IMR-90 (cell line): Measurements from ENCODE around the gene STK32A. TPM values are rescaled to one million over a fixed set of nuclear protein-coding genes. Genes with fewer than 3 reads are reported as not detected.
A peak's percentile ranks its signal among the peaks of the same experiment; 100 is the strongest.

Experiments
- ATAC-seq: fragments of 200-7000 bp; cut with Tn5 transposase; 2 replicates; pipeline ENCODE4 v1.9.1; 2020; ENCODE audit warnings: low read depth, mild to moderate bottlenecking, moderate library complexity
- Bru-seq: library from RNA; stranded (reverse); fragments of 400-500 nt; gene quantifications from one replicate; lab custom pipeline; 2021; lab: Mats Ljungman, UMichigan
- BruChase-seq, 2 experiments: library from RNA; stranded (reverse); fragments of 400-500 nt; gene quantifications; one replicate each; lab custom pipeline; 2021; lab: Mats Ljungman, UMichigan
- BruUV-seq: library from RNA; stranded (reverse); fragments of 400-500 nt; replicated peaks from 2 replicates; lab custom pipeline; 2021; lab: Mats Ljungman, UMichigan
- CTCF ChIA-PET: fragments of 300-600 bp; formaldehyde crosslinking; extraction: SDS; loops from one replicate; lab custom pipeline; 2021; ENCODE audit warnings: antibody characterized with exemption; lab: Yijun Ruan, JAX
- POLR2A ChIA-PET: fragments of 300-600 bp; sonication (Branson Sonifier 250); formaldehyde crosslinking; loops from one replicate; lab custom pipeline; 2022; ENCODE audit warnings: antibody characterized with exemption; ENCODE audit not compliant: unreplicated experiment; lab: Charles Lee
- DNase-seq: peaks from one replicate; pipeline ENCODE4 v3.0.0; 2013
- H2AFZ ChIP-seq: replicated peaks from 2 replicates; pipeline ENCODE3; 2013; ENCODE audit warnings: low read length, mild to moderate bottlenecking; ENCODE audit not compliant: poor library complexity
- H2AK5ac ChIP-seq: 2 replicates; pipeline ENCODE4 v1.6.1; 2013; ENCODE audit warnings: low read depth, low read length, inconsistent platforms
- H2AK9ac ChIP-seq: replicated peaks from 2 replicates; pipeline ENCODE3; 2013; ENCODE audit warnings: mild to moderate bottlenecking, low read depth, low read length, moderate library complexity; ENCODE audit not compliant: poor library complexity
- H2BK120ac ChIP-seq: 2 replicates; pipeline ENCODE4 v1.6.1; 2013; ENCODE audit warnings: low read depth, low read length, inconsistent platforms
- H2BK15ac ChIP-seq: 3 replicates; pipeline ENCODE4 v1.6.1; 2013; ENCODE audit warnings: low read depth, low read length, inconsistent platforms
- H2BK20ac ChIP-seq: 2 replicates; pipeline ENCODE4 v1.6.1; 2013; ENCODE audit warnings: low read depth, mild to moderate bottlenecking, inconsistent platforms, low read length, moderate library complexity
- H2BK5ac ChIP-seq: 2 replicates; pipeline ENCODE4 v1.6.1; 2013; ENCODE audit warnings: mild to moderate bottlenecking, low read depth, low read length, inconsistent platforms; ENCODE audit not compliant: poor library complexity, severe bottlenecking
- H3K14ac ChIP-seq: replicated peaks from 2 replicates; pipeline ENCODE4 v1.6.1; 2013; ENCODE audit warnings: low read depth, low read length, inconsistent platforms
- H3K18ac ChIP-seq: 2 replicates; pipeline ENCODE4 v1.6.1; 2013; ENCODE audit warnings: low read depth, low read length, control low read depth
- H3K23ac ChIP-seq: 2 replicates; pipeline ENCODE4 v1.6.1; 2013; ENCODE audit warnings: low read depth, low read length, inconsistent platforms
- H3K27ac ChIP-seq: 2 replicates; pipeline ENCODE4 v1.5.1; 2013; ENCODE audit warnings: mild to moderate bottlenecking, control low read depth, low read length; ENCODE audit not compliant: insufficient read depth
- H3K27me3 ChIP-seq: 2 replicates; pipeline ENCODE4 v1.6.1; 2013; ENCODE audit warnings: low read length; ENCODE audit not compliant: control insufficient read depth, insufficient read depth
- H3K36me3 ChIP-seq: 2 replicates; pipeline ENCODE4 v1.6.1; 2013; ENCODE audit warnings: low read length, mixed read lengths; ENCODE audit not compliant: control insufficient read depth, insufficient read depth
- H3K4ac ChIP-seq: 2 replicates; pipeline ENCODE4 v1.6.1; 2013; ENCODE audit warnings: low read depth, low read length, inconsistent platforms
- H3K4me1 ChIP-seq: 2 replicates; pipeline ENCODE4 v1.6.1; 2013; ENCODE audit warnings: low read length, mixed read lengths; ENCODE audit not compliant: control insufficient read depth, insufficient read depth
- H3K4me2 ChIP-seq: 2 replicates; pipeline ENCODE4 v1.6.1; 2013; ENCODE audit warnings: low read depth, mild to moderate bottlenecking, control low read depth, low read length, moderate library complexity
- H3K4me3 ChIP-seq: 2 replicates; pipeline ENCODE4 v1.5.1; 2013; ENCODE audit warnings: low read depth, mild to moderate bottlenecking, control low read depth, low read length, moderate library complexity; ENCODE audit not compliant: insufficient read depth
- H3K56ac ChIP-seq: 2 replicates; pipeline ENCODE4 v1.6.1; 2013; ENCODE audit warnings: low read length, inconsistent platforms; ENCODE audit not compliant: insufficient read depth; ENCODE audit errors: extremely low read depth
- H3K79me1 ChIP-seq, 2 experiments: 2 replicates each; pipeline ENCODE4 v1.6.1; 2013; ENCODE audit warnings: low read length in 2 of 2, inconsistent platforms in 1 of 2, low read depth in 1 of 2
- H3K9ac ChIP-seq: 2 replicates; pipeline ENCODE4 v1.6.1; 2013; ENCODE audit warnings: low read depth, low read length, control low read depth
- H3K9me1 ChIP-seq: 2 replicates; pipeline ENCODE4 v1.6.1; 2013; ENCODE audit warnings: low read length, inconsistent platforms; ENCODE audit not compliant: insufficient read depth
- H3K9me3 ChIP-seq: 2 replicates; pipeline ENCODE4 v1.6.1; 2013; ENCODE audit warnings: low read length; ENCODE audit not compliant: control insufficient read depth, insufficient read depth
- H4K20me1 ChIP-seq: 2 replicates; pipeline ENCODE4 v1.6.1; 2013; ENCODE audit warnings: low read length, inconsistent platforms; ENCODE audit not compliant: insufficient read depth
- H4K5ac ChIP-seq: 2 replicates; pipeline ENCODE4 v1.6.1; 2013; ENCODE audit warnings: mild to moderate bottlenecking, low read depth, low read length, control low read depth
- H4K8ac ChIP-seq, 2 experiments: 2 replicates each; pipeline ENCODE4 v1.6.1; 2013; ENCODE audit warnings: low read depth in 2 of 2, low read length in 2 of 2, control low read depth in 1 of 2, inconsistent platforms in 1 of 2
- H4K91ac ChIP-seq: 2 replicates; pipeline ENCODE4 v1.6.1; 2013; ENCODE audit warnings: low read depth, low read length, inconsistent platforms; ENCODE audit not compliant: insufficient read depth
- BHLHE40 ChIP-seq: fragments of 150-350 bp; IDR thresholded peaks from 2 replicates; pipeline ENCODE4 v1.6.1; 2016; ENCODE audit warnings: mild to moderate bottlenecking, low read depth, low read length
- CEBPB ChIP-seq: IDR thresholded peaks from 2 replicates; pipeline ENCODE4 v1.6.1; 2012; ENCODE audit warnings: low read depth, low read length, improper control_type of control experiment
- CHD1 ChIP-seq: IDR thresholded peaks from 2 replicates; pipeline ENCODE4 v1.6.1; 2012; ENCODE audit warnings: low read depth, low read length, improper control_type of control experiment
- MAFK ChIP-seq: IDR thresholded peaks from 2 replicates; pipeline ENCODE4 v1.6.1; 2012; ENCODE audit warnings: low read depth, low read length, improper control_type of control experiment
- MAZ ChIP-seq: IDR thresholded peaks from 2 replicates; pipeline ENCODE4 v1.6.1; 2012; ENCODE audit warnings: low read depth, mild to moderate bottlenecking, low read length, improper control_type of control experiment, moderate library complexity, borderline replicate concordance
- MXI1 ChIP-seq: IDR thresholded peaks from 2 replicates; pipeline ENCODE4 v1.6.1; 2012; ENCODE audit warnings: low read depth, mild to moderate bottlenecking, low read length, moderate library complexity, borderline replicate concordance
- NFE2L2 ChIP-seq: fragments of 150-350 bp; IDR thresholded peaks from 2 replicates; pipeline ENCODE4 v1.6.1; 2016; ENCODE audit warnings: low read depth, mild to moderate bottlenecking, low read length
- POLR2A ChIP-seq: IDR thresholded peaks from 2 replicates; pipeline ENCODE4 v1.6.1; 2012; ENCODE audit warnings: mild to moderate bottlenecking, low read depth, low read length
- RAD21 ChIP-seq: IDR thresholded peaks from 2 replicates; pipeline ENCODE4 v1.6.1; 2012; ENCODE audit warnings: low read length, improper control_type of control experiment
- RCOR1 ChIP-seq: IDR thresholded peaks from 2 replicates; pipeline ENCODE4 v1.6.1; 2012; ENCODE audit warnings: mild to moderate bottlenecking, low read length, improper control_type of control experiment; ENCODE audit not compliant: insufficient replicate concordance
- RFX5 ChIP-seq: IDR thresholded peaks from 2 replicates; pipeline ENCODE4 v1.8.0; 2012; ENCODE audit warnings: low read depth, mild to moderate bottlenecking, low read length, moderate library complexity
- SMC3 ChIP-seq: fragments of 150-350 bp; IDR thresholded peaks from 2 replicates; pipeline ENCODE4 v1.6.1; 2016; ENCODE audit warnings: low read depth, mild to moderate bottlenecking, antibody characterized with exemption, low read length, moderate library complexity
- WGBS, 2 experiments: methylation state at CpG; one replicate each; pipeline versions ENCODE4 v1.1.5 to v1.1.7; 2013; ENCODE audit warnings: missing lambda C conversion rate in 2 of 2; ENCODE audit not compliant: insufficient read length in 1 of 2; ENCODE audit errors: extremely low coverage in 2 of 2; 5-methylcytosine and 5-hydroxymethylcytosine counted together
- dilution Hi-C: fragments of 300-500 bp; cut with HindIII; formaldehyde crosslinking; loops from one replicate; pipeline ENCODE4 v1.14.3; 2018; ENCODE audit warnings: low sequenced_read_pairs; ENCODE audit not compliant: unreplicated experiment
- in situ Hi-C: fragments of 300-500 bp; cut with MboI; formaldehyde crosslinking; loops from 3 replicates; pipeline ENCODE4 v1.14.3; 2019; ENCODE audit warnings: low sequenced_read_pairs, inconsistent platforms, mixed read lengths
- intact Hi-C: fragments of 100-400 bp; cut with micrococcal nuclease; formaldehyde crosslinking; loops from 2 replicates; pipeline ENCODE4 v1.10.0; 2022
- long read RNA-seq: library from polyadenylated mRNA; unstranded; transcript quantifications from one replicate; pipeline ENCODE4 v2.0.0, GENCODE V29; 2021; ENCODE audit not compliant: unreplicated experiment
- polyA plus RNA-seq, 3 experiments: library from polyadenylated mRNA; depleted of rRNA; stranded (reverse); fragments of >200 nt; gene quantifications; 2 replicates each; pipeline ENCODE4 v1.2.3, GENCODE V29; 2012; ENCODE audit warnings: low replicate concordance in 1 of 3
- total RNA-seq: library from RNA; depleted of rRNA; stranded (reverse); fragments of >200 nt; gene quantifications from 2 replicates; pipeline ENCODE4 v1.2.3, GENCODE V29; 2012; rRNA removed
- TF ChIP-seq, protein P1 (sequence below): fragments of 150-350 bp; IDR thresholded peaks from 2 replicates; pipeline ENCODE4 v1.6.1; 2017; ENCODE audit warnings: mild to moderate bottlenecking, antibody characterized with exemption, low read length, low read depth
- TF ChIP-seq, protein P2 (sequence below): fragments of 150-350 bp; IDR thresholded peaks from 2 replicates; pipeline ENCODE4 v1.6.1; 2016; ENCODE audit warnings: low read depth, mild to moderate bottlenecking, low read length, moderate library complexity, borderline replicate concordance

Gene STK32A
- total RNA-seq: under 0.01 and 0.18 TPM in 2 replicates
- 0.03 and 0.12 TPM in 2 replicates for polyA plus RNA-seq (2012; rRNA removed)
- polyA plus RNA-seq (2012; cell fraction: cytosol; rRNA removed): 0.09 and 0.10 TPM in 2 replicates
- 0.01 and 0.19 TPM in 2 replicates for polyA plus RNA-seq (2012; cell fraction: nucleus; rRNA removed; ENCODE audit: low replicate concordance)
- percentile 1 among the genes with signal in this experiment for Bru-seq, nascent RNA
- BruChase-seq, experiment 1, labeled RNA remaining after a 6-hour chase: percentile 1 among the genes with signal in this experiment
- percentile 0 among the genes with signal in this experiment for BruChase-seq, experiment 2, labeled RNA remaining after a 2-hour chase
- long read RNA-seq: 0 reads

DNA sequence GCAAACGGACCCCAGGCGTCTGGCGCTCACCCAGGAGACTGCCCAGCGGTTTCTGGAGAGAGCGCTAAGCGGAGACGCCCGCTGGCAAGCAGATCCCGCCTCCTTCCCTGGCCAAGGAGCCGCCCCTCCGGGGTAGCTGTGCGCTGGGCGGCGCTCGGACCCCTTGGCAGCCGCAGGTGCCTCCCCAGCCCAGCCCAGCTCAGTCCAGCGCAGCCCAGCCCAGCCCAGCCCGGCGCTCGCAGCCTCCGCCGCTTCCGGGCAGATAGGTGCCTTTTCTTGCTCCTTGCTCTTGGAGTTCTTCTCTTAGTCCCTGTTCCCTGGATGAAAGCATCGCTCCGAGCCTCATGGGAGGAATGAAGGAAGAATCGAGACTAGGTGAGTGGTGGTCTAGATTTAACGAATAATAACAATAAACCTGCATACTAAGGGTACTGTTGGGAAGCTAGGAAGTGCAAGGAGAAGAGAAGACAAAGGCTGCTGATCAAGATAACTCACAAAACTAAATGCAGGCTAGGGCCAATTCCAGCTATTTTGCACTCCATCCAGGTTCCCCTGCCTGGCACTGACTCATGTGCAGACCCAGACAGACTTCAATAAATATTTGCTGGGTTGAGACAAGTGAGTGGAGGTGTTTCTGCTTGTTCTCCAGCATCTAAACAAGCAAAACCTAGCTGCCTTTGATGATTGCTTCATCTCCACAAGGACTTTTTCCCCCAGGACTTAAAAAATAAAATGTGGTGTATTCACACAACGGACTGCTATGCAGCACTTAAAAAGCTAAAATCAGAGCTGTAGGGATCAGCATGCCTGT is at the start of gene STK32A:
Gene STK32A, plus strand, starts transcription at position 202 of the 811 bp plus-strand sequence. CDS start 4,609 bp downstream, outside the sequence.
- POLR2A ChIA-PET: no interaction called here
- 3% methylated on average over 13 of the region's 28 CpGs; no CpG with 5 or more reads in 1 of the 2 experiments for WGBS, 2 experiments
- no TSS peak for BruUV-seq

More for the DNA sequence above, at the start of gene STK32A:
- H2BK20ac ChIP-seq: no peak within 1 kb of the TSS
- H3K9me1 ChIP-seq: no peaks in the 10 kb centered on the region
- H3K4me3 ChIP-seq: peak within 1 kb of the TSS; percentile 33; the same call in 1 of the 2 replicates
- no peak within 1 kb of the TSS for H4K91ac ChIP-seq
- CTCF ChIA-PET: no interaction called here
- H2AK9ac ChIP-seq: no peak within 1 kb of the TSS
- in situ Hi-C loops: no loop called here
- intact Hi-C loops: no loop called here
- H3K14ac ChIP-seq: no peak within 1 kb of the TSS
- no peaks in the 10 kb centered on the region for H3K9me3 ChIP-seq
- H4K8ac ChIP-seq: no peak within 1 kb of the TSS
- no peaks in the 10 kb centered on the region for H4K20me1 ChIP-seq
- no peak within 1 kb of the TSS for H2BK15ac ChIP-seq
- H3K4ac ChIP-seq: no peak within 1 kb of the TSS
- no peak within 1 kb of the TSS for H3K9ac ChIP-seq
- peak within 1 kb of the TSS; percentile 93 for H3K4me2 ChIP-seq
- peak; percentile 75 for ATAC-seq
- DNase-seq: no peak
- no peak within 1 kb of the TSS for H3K27ac ChIP-seq
- TF ChIP-seq CEBPB: no peak
- no peak for TF ChIP-seq POLR2A
- TF ChIP-seq, protein P1, sequence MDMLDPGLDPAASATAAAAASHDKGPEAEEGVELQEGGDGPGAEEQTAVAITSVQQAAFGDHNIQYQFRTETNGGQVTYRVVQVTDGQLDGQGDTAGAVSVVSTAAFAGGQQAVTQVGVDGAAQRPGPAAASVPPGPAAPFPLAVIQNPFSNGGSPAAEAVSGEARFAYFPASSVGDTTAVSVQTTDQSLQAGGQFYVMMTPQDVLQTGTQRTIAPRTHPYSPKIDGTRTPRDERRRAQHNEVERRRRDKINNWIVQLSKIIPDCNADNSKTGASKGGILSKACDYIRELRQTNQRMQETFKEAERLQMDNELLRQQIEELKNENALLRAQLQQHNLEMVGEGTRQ: no peak
- TF ChIP-seq CHD1: no peak
- TF ChIP-seq NFE2L2: no peak
- TF ChIP-seq SMC3: no peak
- TF ChIP-seq RCOR1: no peak
- TF ChIP-seq MAFK: no peak
- TF ChIP-seq MXI1: no peak
- no peak for TF ChIP-seq RFX5
- TF ChIP-seq MAZ: no peak
- TF ChIP-seq RAD21: no peak
- TF ChIP-seq, protein P2, sequence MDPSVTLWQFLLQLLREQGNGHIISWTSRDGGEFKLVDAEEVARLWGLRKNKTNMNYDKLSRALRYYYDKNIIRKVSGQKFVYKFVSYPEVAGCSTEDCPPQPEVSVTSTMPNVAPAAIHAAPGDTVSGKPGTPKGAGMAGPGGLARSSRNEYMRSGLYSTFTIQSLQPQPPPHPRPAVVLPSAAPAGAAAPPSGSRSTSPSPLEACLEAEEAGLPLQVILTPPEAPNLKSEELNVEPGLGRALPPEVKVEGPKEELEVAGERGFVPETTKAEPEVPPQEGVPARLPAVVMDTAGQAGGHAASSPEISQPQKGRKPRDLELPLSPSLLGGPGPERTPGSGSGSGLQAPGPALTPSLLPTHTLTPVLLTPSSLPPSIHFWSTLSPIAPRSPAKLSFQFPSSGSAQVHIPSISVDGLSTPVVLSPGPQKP: no peak
- TF ChIP-seq BHLHE40: no peak
- no peak within 1 kb of the TSS for H2BK120ac ChIP-seq
- H3K18ac ChIP-seq: no peak within 1 kb of the TSS
- H3K4me1 ChIP-seq: no peaks in the 10 kb centered on the region
- H2AK5ac ChIP-seq: no peak within 1 kb of the TSS
- dilution Hi-C loops: no loop called here
- no peaks in the 10 kb centered on the region for H3K79me1 ChIP-seq
- no peaks in the 10 kb centered on the region for H3K36me3 ChIP-seq
- H2AFZ ChIP-seq: peak within 1 kb of the TSS; percentile 88
- H3K27me3 ChIP-seq: peaks cover 17% of the 10 kb centered on the region
- H4K5ac ChIP-seq: no peak within 1 kb of the TSS
- no peak within 1 kb of the TSS for H3K56ac ChIP-seq
- no peak within 1 kb of the TSS for H2BK5ac ChIP-seq
- H3K23ac ChIP-seq: 0 out of 2 replicates have a peak within 1 kb of the TSS, but pooled peaks have one; percentile 49
